Esophagus muscularis mucosa (tissue), 4 donors: ENCODE data around the gene FAM124A.

Experiments used
- CTCF ChIP-seq, 3 experiments: fragments of 200-600 bp in 2 of 3; fragments of 450-650 bp in 1 of 3; sonication (generic) in 2 of 3; IDR thresholded peaks; one replicate each; pipeline ENCODE4 v1.5.1; 2017 to 2019; ENCODE audit warnings: antibody characterized with exemption in 3 of 3, mild to moderate bottlenecking in 2 of 3, moderate library complexity in 1 of 3
- EP300 ChIP-seq: sonication (generic); formaldehyde crosslinking; IDR thresholded peaks from one replicate; pipeline ENCODE4 v1.6.1; 2017; ENCODE audit warnings: antibody characterized with exemption
- POLR2A ChIP-seq: fragments of 450-650 bp; IDR thresholded peaks from one replicate; pipeline ENCODE4 v1.6.1; 2017; ENCODE audit warnings: antibody characterized with exemption, moderate library complexity, mild to moderate bottlenecking, low read depth
- POLR2AphosphoS5 ChIP-seq, 2 donors: sonication (generic); formaldehyde crosslinking; IDR thresholded peaks; one replicate each; pipeline ENCODE4 v1.6.1; 2017; ENCODE audit warnings: antibody characterized with exemption in 2 of 2

GRCh38 chr13:51221674-51222036, 543 bp upstream of the FAM124A start:
- TF ChIP-seq CTCF (IDR thresholded peaks at IDR 0.05) (no peak), POLR2AphosphoS5 (IDR thresholded peaks at IDR 0.05) (no peak), EP300 (no peak), POLR2A (no peak)
